Ishikawa (cell line): ENCODE results near the gene ITPR2.

Experiments used
- CEBPB ChIP-seq: IDR thresholded peaks from 2 replicates; pipeline ENCODE4 v1.6.1; 2012
- CREB1 ChIP-seq: IDR thresholded peaks from 2 replicates; pipeline ENCODE4 v1.6.1; 2012; ENCODE audit warnings: low read depth
- EGR1 ChIP-seq: IDR thresholded peaks from 2 replicates; pipeline ENCODE4 v1.6.1; 2012
- EP300 ChIP-seq: IDR thresholded peaks from 2 replicates; pipeline ENCODE4 v1.6.1; 2012; ENCODE audit warnings: borderline replicate concordance
- FOXM1 ChIP-seq: IDR thresholded peaks from 2 replicates; pipeline ENCODE4 v1.6.1; 2012; ENCODE audit warnings: low read depth, borderline replicate concordance
- MAX ChIP-seq: IDR thresholded peaks from 2 replicates; pipeline ENCODE4 v1.6.1; 2012
- NFIC ChIP-seq: IDR thresholded peaks from 2 replicates; pipeline ENCODE4 v1.6.1; 2012
- RAD21 ChIP-seq: IDR thresholded peaks from 2 replicates; pipeline ENCODE4 v1.6.1; 2012; ENCODE audit warnings: low read depth
- REST ChIP-seq: IDR thresholded peaks from 2 replicates; pipeline ENCODE4 v1.6.1; 2012; ENCODE audit warnings: low read depth, mild to moderate bottlenecking
- TAF1 ChIP-seq: IDR thresholded peaks from 2 replicates; pipeline ENCODE4 v1.6.1; 2012; ENCODE audit warnings: low read depth, mild to moderate bottlenecking
- TCF12 ChIP-seq: IDR thresholded peaks from 2 replicates; pipeline ENCODE4 v1.6.1; 2012; ENCODE audit warnings: low read depth
- TEAD4 ChIP-seq: IDR thresholded peaks from 2 replicates; pipeline ENCODE4 v1.6.1; 2012
- USF1 ChIP-seq: IDR thresholded peaks from 2 replicates; pipeline ENCODE4 v1.6.1; 2012
- YY1 ChIP-seq: IDR thresholded peaks from 2 replicates; pipeline ENCODE4 v1.6.1; 2012; ENCODE audit warnings: low read depth
- ZBTB7A ChIP-seq: IDR thresholded peaks from 2 replicates; pipeline ENCODE4 v1.6.1; 2012; ENCODE audit warnings: low read depth

The ITPR2 gene

GRCh38 chr12:26853303-26854030 is 20.5 kb upstream of the ITPR2 start:
- TF ChIP-seq USF1 (no peak), NFIC (no peak; the same call in 1 of the 2 replicates), CREB1 (no peak), RAD21 (peak; percentile 93), CEBPB (peak; percentile 47), EP300 (peak; percentile 30; the same call in 1 of the 2 replicates)

- TF ChIP-seq NFIC, result no peak
- TF ChIP-seq TAF1, result no peak
- no peak for TF ChIP-seq CEBPB
- TF ChIP-seq USF1, result no peak
- no peak for TF ChIP-seq FOXM1
- TF ChIP-seq TCF12, result no peak
- TF ChIP-seq EP300, result no peak
- TF ChIP-seq MAX, result no peak
- TF ChIP-seq TEAD4, result no peak
- TF ChIP-seq ZBTB7A, result no peak
- no peak for TF ChIP-seq CREB1
- no peak for TF ChIP-seq RAD21
- no peak for TF ChIP-seq EGR1
- no peak for TF ChIP-seq REST
- TF ChIP-seq YY1, result no peak
Observed at GRCh38 chr12:26851031-26851809, 18.2 kb upstream of the ITPR2 start.

- no peak for TF ChIP-seq NFIC
- no peak for TF ChIP-seq REST
- TF ChIP-seq FOXM1, result no peak
- no peak for TF ChIP-seq USF1
- TF ChIP-seq YY1, result no peak
- no peak for TF ChIP-seq TCF12
- TF ChIP-seq CEBPB, result no peak
- no peak for TF ChIP-seq EP300
- no peak for TF ChIP-seq RAD21
- no peak for TF ChIP-seq ZBTB7A
- no peak for TF ChIP-seq CREB1
- TF ChIP-seq TEAD4, result no peak
- TF ChIP-seq TAF1, result no peak
- TF ChIP-seq MAX, result no peak
- no peak for TF ChIP-seq EGR1
Observed at GRCh38 chr12:26848156-26848825, 15.3 kb upstream of the ITPR2 start.

- TF ChIP-seq USF1, result no peak
- TF ChIP-seq MAX, result no peak
- TF ChIP-seq YY1, result no peak
- no peak for TF ChIP-seq EGR1
- no peak for TF ChIP-seq RAD21
- TF ChIP-seq FOXM1, result no peak
- no peak for TF ChIP-seq TCF12
- TF ChIP-seq CREB1, result no peak
Observed at GRCh38 chr12:26847431-26847830, 14.4 kb upstream of the ITPR2 start.
